Measurements from ENCODE around the gene MACROD2.

The MACROD2 gene

GRCh38 chr20:14918281-14918680 lies 923.0 kb downstream of the MACROD2 start:
- in situ Hi-C loops (cut with HindIII; ENCODE audit: low sequenced_read_pairs): no loop called here
- DNase-seq (ENCODE audit: low read depth): no peak
- TF ChIP-seq CTCF (IDR thresholded peaks at IDR 0.05; ENCODE audit: low read depth, low read length, missing control alignments): no peak

GRCh38 chr20:14918976-14919375 lies 923.7 kb downstream of the MACROD2 start:
- TF ChIP-seq CTCF (IDR thresholded peaks at IDR 0.05; ENCODE audit: low read depth, low read length, missing control alignments): no peak
- no peak overlapping the region for H3K4me3 ChIP-seq (ENCODE audit: low read depth, low read length)
- in situ Hi-C loops (cut with HindIII; ENCODE audit: low sequenced_read_pairs): no loop called here
- no peak for DNase-seq (ENCODE audit: low read depth)

More at GRCh38 chr20:14918281-14918680, 923.0 kb downstream of the MACROD2 start:
- H3K4me3 ChIP-seq (ENCODE audit: low read depth, low read length): no peak overlapping the region

- in situ Hi-C loops (cut with HindIII; ENCODE audit: low sequenced_read_pairs): no loop called here
- no peak for DNase-seq (ENCODE audit: low read depth)
- no peak for TF ChIP-seq CTCF (IDR thresholded peaks at IDR 0.05; ENCODE audit: low read depth, low read length, missing control alignments)
- no peak overlapping the region for H3K4me3 ChIP-seq (ENCODE audit: low read depth, low read length)
Observed at GRCh38 chr20:14919501-14920081, 924.3 kb downstream of the MACROD2 start.

GRCh38 chr20:14921513-14921912 lies 926.2 kb downstream of the MACROD2 start:
- H3K4me3 ChIP-seq (ENCODE audit: low read depth, low read length): no peak overlapping the region
- no peak for TF ChIP-seq CTCF (IDR thresholded peaks at IDR 0.05; ENCODE audit: low read depth, low read length, missing control alignments)
- in situ Hi-C loops (cut with HindIII; ENCODE audit: low sequenced_read_pairs): no loop called here
- no peak for DNase-seq (ENCODE audit: low read depth)

- in situ Hi-C loops (cut with HindIII; ENCODE audit: low sequenced_read_pairs): no loop called here
- H3K4me3 ChIP-seq (ENCODE audit: low read depth, low read length): no peak overlapping the region
- no peak for TF ChIP-seq CTCF (IDR thresholded peaks at IDR 0.05; ENCODE audit: low read depth, low read length, missing control alignments)
- DNase-seq (ENCODE audit: low read depth): no peak
Observed at GRCh38 chr20:14922503-14923267, 927.4 kb downstream of the MACROD2 start.

- TF ChIP-seq CTCF (IDR thresholded peaks at IDR 0.05; ENCODE audit: low read depth, low read length, missing control alignments): no peak
- DNase-seq (ENCODE audit: low read depth): no peak
- no peak overlapping the region for H3K4me3 ChIP-seq (ENCODE audit: low read depth, low read length)
- in situ Hi-C loops (cut with HindIII; ENCODE audit: low sequenced_read_pairs): no loop called here
Observed at GRCh38 chr20:14924433-14924832, 929.1 kb downstream of the MACROD2 start.

Measured in astrocyte of the cerebellum (primary cell).